H1 (cell line): ENCODE results near the gene TBC1D17. TPM values are rescaled to one million over a fixed set of nuclear protein-coding genes. Genes with fewer than 3 reads are reported as not detected.

ENCODE experiments used
- CTCF ChIA-PET: fragments of 300-600 bp; sonication (Branson Sonifier 250); formaldehyde crosslinking; loops from one replicate; lab custom pipeline; 2021; ENCODE audit not compliant: partially characterized antibody; lab: Charles Lee
- POLR2A ChIA-PET: fragments of 300-600 bp; sonication (Branson Sonifier 250); formaldehyde crosslinking; loops from one replicate; lab custom pipeline; 2021; ENCODE audit warnings: inconsistent platforms; ENCODE audit not compliant: partially characterized antibody; lab: Charles Lee
- DNase-seq, 2 experiments: peaks; one replicate each; pipeline versions ENCODE4 v3.0.0 to v3.0.0-alpha.2; 2010 to 2022; ENCODE audit warnings: low spot score in 2 of 2, low read depth in 1 of 2, mixed read lengths in 1 of 2
- FAIRE-seq: peaks from 2 replicates; lab custom pipeline; 2011; peaks lifted over from hg19 to GRCh38; lab: Jason Lieb, UNC
- H2AFZ ChIP-seq: 2 replicates; pipeline ENCODE4 v1.8.1; 2012; ENCODE audit warnings: low read length, inconsistent platforms
- H2AK5ac ChIP-seq: 2 replicates; pipeline ENCODE4 v1.6.1; 2013; ENCODE audit warnings: low read depth, low read length
- H2BK120ac ChIP-seq: replicated peaks from 2 replicates; pipeline ENCODE3; 2013; ENCODE audit warnings: low read depth, low read length, inconsistent platforms
- H2BK12ac ChIP-seq: 2 replicates; pipeline ENCODE4 v1.6.1; 2013; ENCODE audit warnings: low read depth, low read length
- H2BK15ac ChIP-seq: 2 replicates; pipeline ENCODE4 v1.6.1; 2013; ENCODE audit warnings: low read length
- H2BK20ac ChIP-seq: 2 replicates; pipeline ENCODE4 v1.6.1; 2013; ENCODE audit warnings: low read length
- H2BK5ac ChIP-seq: 2 replicates; pipeline ENCODE4 v1.6.1; 2013; ENCODE audit warnings: low read depth, low read length
- H3K14ac ChIP-seq: 2 replicates; pipeline ENCODE4 v1.6.1; 2013; ENCODE audit warnings: inconsistent platforms; ENCODE audit not compliant: insufficient read length
- H3K18ac ChIP-seq: 2 replicates; pipeline ENCODE4 v1.6.1; 2013; ENCODE audit warnings: low read length; ENCODE audit errors: extremely low read depth
- H3K23ac ChIP-seq: 2 replicates; pipeline ENCODE4 v1.6.1; 2013; ENCODE audit warnings: inconsistent platforms; ENCODE audit not compliant: insufficient read length
- H3K23me2 ChIP-seq: 2 replicates; pipeline ENCODE4 v1.6.1; 2013; ENCODE audit warnings: low read depth, low read length
- H3K27ac ChIP-seq: 2 replicates; pipeline ENCODE4 v1.6.1; 2011; ENCODE audit warnings: low read depth, low read length, inconsistent platforms
- H3K27me3 ChIP-seq, 4 experiments: replicated peaks in 1 of 4; 1 replicate in 1 of 4; 2 replicates in 3 of 4; pipeline versions ENCODE4 v1.6.1 to v1.8.1; 2011 to 2013; ENCODE audit warnings: low read length in 3 of 4, mild to moderate bottlenecking in 3 of 4, inconsistent platforms in 2 of 4, mixed read lengths in 2 of 4, moderate library complexity in 1 of 4; ENCODE audit not compliant: control insufficient read depth in 3 of 4, insufficient read depth in 3 of 4; ENCODE audit errors: extremely low read depth in 1 of 4
- H3K36me3 ChIP-seq, 4 experiments: 2 replicates each; pipeline versions ENCODE4 v1.6.1 to v1.8.1; 2011 to 2013; ENCODE audit warnings: mild to moderate bottlenecking in 4 of 4, low read length in 3 of 4, moderate library complexity in 2 of 4, control low read depth in 1 of 4, inconsistent platforms in 1 of 4; ENCODE audit not compliant: insufficient read depth in 4 of 4, control insufficient read depth in 2 of 4
- H3K4ac ChIP-seq: replicated peaks from 2 replicates; pipeline ENCODE3; 2013; ENCODE audit warnings: low read length, low read depth, mixed read lengths, inconsistent platforms; ENCODE audit not compliant: insufficient read length
- H3K4me1 ChIP-seq, 4 experiments: replicated peaks in 1 of 4; 1 replicate in 1 of 4; 2 replicates in 3 of 4; pipeline versions ENCODE4 v1.6.1 to v1.8.1; 2011 to 2013; ENCODE audit warnings: low read length in 3 of 4, inconsistent platforms in 2 of 4, mixed read lengths in 1 of 4; ENCODE audit not compliant: insufficient read depth in 4 of 4, control insufficient read depth in 3 of 4
- H3K4me2 ChIP-seq, 2 experiments: 2 replicates each; pipeline versions ENCODE4 v1.6.1 to v1.8.1; 2011 to 2013; ENCODE audit warnings: low read depth in 2 of 2, low read length in 2 of 2, control low read depth in 1 of 2, inconsistent platforms in 1 of 2, mild to moderate bottlenecking in 1 of 2; ENCODE audit not compliant: insufficient read depth in 1 of 2
- H3K4me3 ChIP-seq, 4 experiments: fragments of 200-600, 300-600 bp in 1 of 4; sonication (generic), shearing (Covaris generic), sonication (Bioruptor Twin) in 1 of 4; 2 replicates each; pipeline versions ENCODE4 v1.5.1 to v1.8.1; 2011 to 2016; ENCODE audit warnings: low read length in 4 of 4, low read depth in 3 of 4, control low read depth in 2 of 4, inconsistent platforms in 2 of 4, mild to moderate bottlenecking in 2 of 4, mixed read lengths in 1 of 4, moderate library complexity in 1 of 4; ENCODE audit not compliant: insufficient read depth in 2 of 4; ENCODE audit errors: extremely low read depth in 1 of 4
- H3K56ac ChIP-seq: replicated peaks from 2 replicates; pipeline ENCODE3; 2013; ENCODE audit warnings: low read depth, mild to moderate bottlenecking, mixed read lengths, low read length, inconsistent platforms; ENCODE audit not compliant: insufficient read length
- H3K79me1 ChIP-seq: 2 replicates; pipeline ENCODE4 v1.6.1; 2013; ENCODE audit warnings: low read depth, low read length, control low read depth
- H3K79me2 ChIP-seq, 2 experiments: 2 replicates each; pipeline versions ENCODE4 v1.6.1 to v1.8.1; 2012 to 2013; ENCODE audit warnings: low read length in 2 of 2, mild to moderate bottlenecking in 2 of 2, inconsistent platforms in 1 of 2; ENCODE audit not compliant: insufficient read depth in 2 of 2, control insufficient read depth in 1 of 2
- H3K9ac ChIP-seq, 4 experiments: replicated peaks in 1 of 4; 1 replicate in 1 of 4; 2 replicates in 3 of 4; pipeline versions ENCODE4 v1.6.1 to v1.8.1; 2011 to 2013; ENCODE audit warnings: low read depth in 3 of 4, low read length in 3 of 4, control low read depth in 2 of 4, mild to moderate bottlenecking in 2 of 4, moderate library complexity in 2 of 4, inconsistent platforms in 1 of 4; ENCODE audit errors: extremely low read depth in 1 of 4
- H3K9me3 ChIP-seq, 2 experiments: 2 replicates each; pipeline versions ENCODE4 v1.6.1 to v1.8.1; 2012 to 2013; ENCODE audit warnings: mild to moderate bottlenecking in 2 of 2, moderate library complexity in 2 of 2, control low read depth in 1 of 2, inconsistent platforms in 1 of 2, low read depth in 1 of 2, low read length in 1 of 2, mixed read lengths in 1 of 2; ENCODE audit not compliant: insufficient read depth in 2 of 2
- H4K20me1 ChIP-seq, 2 experiments: replicated peaks in 1 of 2; 2 replicates each; pipeline versions ENCODE3 to v1.8.1; 2011 to 2013; ENCODE audit warnings: inconsistent platforms in 2 of 2, low read length in 2 of 2, mild to moderate bottlenecking in 1 of 2; ENCODE audit not compliant: insufficient read depth in 2 of 2, control insufficient read depth in 1 of 2
- H4K5ac ChIP-seq: 2 replicates; pipeline ENCODE4 v1.6.1; 2013; ENCODE audit warnings: low read length, low read depth, mixed read lengths, inconsistent platforms; ENCODE audit not compliant: insufficient read length
- H4K8ac ChIP-seq: 2 replicates; pipeline ENCODE4 v1.8.0; 2013; ENCODE audit warnings: mild to moderate bottlenecking, moderate library complexity, low read length, inconsistent platforms; ENCODE audit not compliant: insufficient read depth; ENCODE audit errors: extremely low read depth
- H4K91ac ChIP-seq: replicated peaks from 2 replicates; pipeline ENCODE3; 2013; ENCODE audit warnings: low read length, mixed read lengths, inconsistent platforms; ENCODE audit not compliant: insufficient read length
- CTBP2 ChIP-seq: IDR thresholded peaks from 2 replicates; pipeline ENCODE4 v1.7.0; 2011; ENCODE audit warnings: borderline replicate concordance, mild to moderate bottlenecking, moderate library complexity, mixed read lengths, low read length; ENCODE audit not compliant: insufficient read depth, insufficient read length
- GABPA ChIP-seq: IDR thresholded peaks from 2 replicates; pipeline ENCODE4 v1.6.1; 2011; ENCODE audit warnings: mild to moderate bottlenecking, low read length, moderate library complexity, borderline replicate concordance; ENCODE audit not compliant: insufficient read depth
- MAFK ChIP-seq: IDR thresholded peaks from 2 replicates; pipeline ENCODE4 v1.6.1; 2012; ENCODE audit warnings: low read depth, mild to moderate bottlenecking, improper control_type of control experiment, low read length
- POLR2A ChIP-seq, 2 experiments: IDR thresholded peaks; 1 replicate in 1 of 2; 2 replicates in 1 of 2; pipeline ENCODE4 v1.6.1; 2011; ENCODE audit warnings: low read depth in 2 of 2, low read length in 2 of 2, mild to moderate bottlenecking in 2 of 2; ENCODE audit errors: control extremely low read depth in 1 of 2
- RNF2 ChIP-seq: fragments of 200-900, 300-1000 bp; sonication (generic); IDR thresholded peaks from 2 replicates; pipeline ENCODE4 v1.7.1; 2016; ENCODE audit warnings: borderline replicate concordance, low read depth, mild to moderate bottlenecking, antibody characterized with exemption, low read length; ENCODE audit not compliant: poor library complexity, severe bottlenecking; ENCODE audit errors: missing control alignments
- SRF ChIP-seq: IDR thresholded peaks from 2 replicates; pipeline ENCODE4 v1.6.1; 2011; ENCODE audit warnings: mild to moderate bottlenecking, low read depth, low read length, moderate library complexity
- TAF1 ChIP-seq: IDR thresholded peaks from 2 replicates; pipeline ENCODE4 v1.6.1; 2011; ENCODE audit warnings: mild to moderate bottlenecking, low read depth, low read length
- TEAD4 ChIP-seq: IDR thresholded peaks from 2 replicates; pipeline ENCODE4 v1.6.1; 2012; ENCODE audit warnings: low read depth, low read length, inconsistent platforms, mixed read lengths
- ZNF274 ChIP-seq: IDR thresholded peaks from 2 replicates; pipeline ENCODE4 v1.7.0; 2012; ENCODE audit warnings: low read length, borderline replicate concordance; ENCODE audit errors: extremely low read depth
- WGBS, 2 experiments: shearing (Covaris generic) in 1 of 2; methylation state at CpG; one replicate each; pipeline versions ENCODE4 v1.1.6 to v1.1.7; 2013 to 2015; ENCODE audit warnings: low lambda C conversion rate in 2 of 2, mixed read lengths in 2 of 2, inconsistent platforms in 1 of 2, low coverage in 1 of 2, missing lambda C conversion rate in 1 of 2; ENCODE audit not compliant: insufficient replicate concordance in 2 of 2, insufficient coverage in 1 of 2, insufficient read length in 1 of 2; ENCODE audit errors: extremely low coverage in 1 of 2, missing lambda C conversion rate in 1 of 2; 5-methylcytosine and 5-hydroxymethylcytosine counted together
- polyA plus RNA-seq, 7 experiments: library from polyadenylated mRNA; depleted of rRNA in 3 of 7; stranded (reverse) in 5 of 7; unstranded in 2 of 7; fragments of >200 nt in 5 of 7; fragments of 200-250 nt in 2 of 7; gene quantifications; 1 replicate in 5 of 7; 2 replicates in 1 of 7; 4 replicates in 1 of 7; pipeline versions ENCODE4 v1.2.1 to v1.2.3, GENCODE V29; 2011 to 2013; ENCODE audit warnings: missing spikeins in 2 of 7, mixed read lengths in 2 of 7
- total RNA-seq: library from RNA; stranded (reverse); fragmentation: NEBNext Ultra II Directional; extraction: Animal tissue kit (Norgen Biotek cat#: 25700); gene quantifications from 2 replicates; pipeline ENCODE4 v1.2.1, GENCODE V29; 2021
- TF ChIP-seq, protein P1 (sequence below): IDR thresholded peaks from 2 replicates; pipeline ENCODE4 v1.6.1; 2011; ENCODE audit warnings: low read depth, mild to moderate bottlenecking, low read length; ENCODE audit not compliant: insufficient read depth

Gene TBC1D17
- total and polyA plus RNA-seq, 2 of the 8 experiments (the other 6 are each of a cell fraction or from before 2014, with no cell fraction given): 30.3 to 44.9 TPM

DNA sequence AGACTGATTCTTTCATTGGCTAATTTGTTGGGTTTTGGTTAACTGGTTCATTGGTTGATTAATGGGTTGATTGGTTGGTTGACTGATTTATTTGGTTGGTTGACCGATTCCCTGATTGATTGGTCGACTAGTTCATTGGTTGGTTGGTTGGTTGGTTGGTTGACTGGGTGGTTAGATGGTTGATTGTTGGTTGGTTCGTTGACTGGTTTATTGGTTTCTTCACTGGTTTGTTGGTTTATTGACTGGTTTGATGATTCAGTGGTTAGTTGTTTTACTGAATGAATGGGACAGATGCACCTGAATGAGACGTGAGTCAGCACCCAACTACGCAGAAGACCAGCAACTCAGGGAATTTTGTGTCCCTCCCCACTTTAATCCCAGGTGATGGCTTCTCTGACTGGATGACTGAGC is 54.5 kb downstream of the TBC1D17 start:
- no peak overlapping the region for H2BK5ac ChIP-seq
- H2BK120ac ChIP-seq: no peak overlapping the region
- H2BK20ac ChIP-seq: no peak overlapping the region
- no peak overlapping the region for H3K4ac ChIP-seq
- TF ChIP-seq SRF (no peak), MAFK (no peak), TAF1 (no peak), GABPA (no peak), ZNF274 (no peak), CTBP2 (no peak), POLR2A (IDR thresholded peaks at IDR 0.05; ENCODE audit: control extremely low read depth in 1 of 2, low read depth in 2 of 2, low read length in 2 of 2) (no peak), TEAD4 (no peak), RNF2 (no peak)
- TF ChIP-seq, protein P1, sequence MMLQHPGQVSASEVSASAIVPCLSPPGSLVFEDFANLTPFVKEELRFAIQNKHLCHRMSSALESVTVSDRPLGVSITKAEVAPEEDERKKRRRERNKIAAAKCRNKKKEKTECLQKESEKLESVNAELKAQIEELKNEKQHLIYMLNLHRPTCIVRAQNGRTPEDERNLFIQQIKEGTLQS: no peak
- H3K36me3 ChIP-seq: peaks cover 6 to 8% (median 7%) of the 10 kb centered on the region in 4 experiments; a peak in 7 of 8 replicates
- peaks cover 0 to 5% (median under 1%) of the 10 kb centered on the region in 4 experiments; a peak in 3 of 7 replicates for H3K4me1 ChIP-seq
- no peak overlapping the region for H2BK12ac ChIP-seq
- DNase-seq (no peak), FAIRE-seq (no peak)
- H2AK5ac ChIP-seq: no peak overlapping the region
- no peaks in the 10 kb centered on the region for H3K9me3 ChIP-seq
- H2BK15ac ChIP-seq: no peak overlapping the region
- H4K8ac ChIP-seq: no peak overlapping the region
- no peak overlapping the region for H3K27ac ChIP-seq
- H2AFZ ChIP-seq: no peak overlapping the region
- peaks cover 8% of the 10 kb centered on the region for H3K79me1 ChIP-seq
- H4K5ac ChIP-seq: no peak overlapping the region
- H3K14ac ChIP-seq: no peak overlapping the region
- H3K79me2 ChIP-seq: peaks cover 10 to 21% of the 10 kb centered on the region in 2 experiments
- ChIA-PET POLR2A (interaction anchor here (2.4 kb wide), 1 partner anchor 41 kb away, joined by 9 read pairs; no protein-coding TSS in a partner anchor), CTCF (no interaction called here)
- 93% methylated on average over 5 of the region's 5 CpGs; no CpG with 5 or more reads in 1 of the 2 experiments for WGBS, 2 experiments
- H4K91ac ChIP-seq: no peak overlapping the region
- H3K23ac ChIP-seq: no peak overlapping the region
- H3K4me2 ChIP-seq: no peak overlapping the region
- no peak overlapping the region for H3K18ac ChIP-seq
- peaks cover 0 to 4% of the 10 kb centered on the region in 2 experiments for H4K20me1 ChIP-seq
- H3K23me2 ChIP-seq: peaks cover 9% of the 10 kb centered on the region
- H3K27me3 ChIP-seq: no peaks in the 10 kb centered on the region
- H3K56ac ChIP-seq: no peak overlapping the region
- no peak overlapping the region for H3K9ac ChIP-seq
- no peak overlapping the region for H3K4me3 ChIP-seq
